ENCODE results near the gene EXD3.
"Not testable (repeated sequence)": the region's sequence is repeated elsewhere in the genome, so short reads cannot be mapped to it uniquely, and the experiment has no call there.

- TF ChIP-seq EZH2 (optimal IDR thresholded peaks at IDR 0.05; ENCODE audit: low read depth, low read length); EZH2phosphoT487 (IDR thresholded peaks at IDR 0.05; ENCODE audit: low read length): not testable (repeated sequence)
These were observed 44.1 kb downstream of the EXD3 start for GRCh38 chr9:137378688-137379410.
